MCF 10A (cell line): ENCODE results near the gene NHERF1. TPM values are rescaled to one million over a fixed set of nuclear protein-coding genes. Genes with fewer than 3 reads are reported as not detected.

Source experiments
- BruUV-seq: library from RNA; stranded (reverse); fragments of 400-500 nt; replicated peaks from 2 replicates; lab custom pipeline; 2021; lab: Mats Ljungman, UMichigan
- CTCF ChIA-PET: fragments of 300-600 bp; sonication (Branson Sonifier 250); formaldehyde crosslinking; extraction: SDS; loops from one replicate; lab custom pipeline; 2021; ENCODE audit warnings: antibody characterized with exemption, inconsistent platforms; lab: Yijun Ruan, JAX
- POLR2A ChIA-PET: fragments of 300-600, 350-650 bp; sonication (Branson Sonifier 250); formaldehyde crosslinking; extraction: SDS; loops from one replicate; lab custom pipeline; 2020; ENCODE audit warnings: antibody characterized with exemption, inconsistent platforms; lab: Yijun Ruan, JAX
- DNase-seq: peaks from one replicate; pipeline ENCODE4 v3.0.0-alpha.2; 2018; ENCODE audit not compliant: unreplicated experiment
- H3K27ac Mint-ChIP-seq: one replicate; pipeline ENCODE4 v1.8.0; 2022; ENCODE audit warnings: mild to moderate bottlenecking, low read depth, mixed read lengths; ENCODE audit not compliant: unreplicated experiment
- H3K27me3 Mint-ChIP-seq: one replicate; pipeline ENCODE4 v1.8.0; 2022; ENCODE audit warnings: mixed read lengths; ENCODE audit not compliant: insufficient read depth, unreplicated experiment
- H3K36me3 Mint-ChIP-seq: one replicate; pipeline ENCODE4 v1.8.0; 2022; ENCODE audit warnings: mild to moderate bottlenecking, moderate library complexity, mixed read lengths; ENCODE audit not compliant: insufficient read depth, unreplicated experiment
- H3K4me1 Mint-ChIP-seq: one replicate; pipeline ENCODE4 v1.8.0; 2022; ENCODE audit warnings: mixed read lengths; ENCODE audit not compliant: insufficient read depth, unreplicated experiment
- H3K4me3 Mint-ChIP-seq: one replicate; pipeline ENCODE4 v1.8.0; 2022; ENCODE audit warnings: mild to moderate bottlenecking, moderate library complexity, mixed read lengths; ENCODE audit not compliant: unreplicated experiment
- H3K9me3 Mint-ChIP-seq: one replicate; pipeline ENCODE4 v1.8.0; 2022; ENCODE audit warnings: mixed read lengths; ENCODE audit not compliant: unreplicated experiment
- intact Hi-C: fragments of 100-400 bp; cut with micrococcal nuclease; formaldehyde crosslinking; loops from 2 replicates; pipeline ENCODE4 v1.14.1; 2022
- total RNA-seq: library from RNA; stranded (reverse); gene quantifications from 2 replicates; pipeline ENCODE4 v1.2.3, GENCODE V29; 2022
- TF ChIP-seq, protein P1 (sequence below): fragments of 200-600 bp; IDR thresholded peaks from one replicate; pipeline ENCODE4 v1.8.0; 2022; ENCODE audit warnings: antibody characterized with exemption, mild to moderate bottlenecking; ENCODE audit not compliant: unreplicated experiment

The NHERF1 gene
- total RNA-seq, 1 experiment from 2014 or later: 25.3 TPM

DNA sequence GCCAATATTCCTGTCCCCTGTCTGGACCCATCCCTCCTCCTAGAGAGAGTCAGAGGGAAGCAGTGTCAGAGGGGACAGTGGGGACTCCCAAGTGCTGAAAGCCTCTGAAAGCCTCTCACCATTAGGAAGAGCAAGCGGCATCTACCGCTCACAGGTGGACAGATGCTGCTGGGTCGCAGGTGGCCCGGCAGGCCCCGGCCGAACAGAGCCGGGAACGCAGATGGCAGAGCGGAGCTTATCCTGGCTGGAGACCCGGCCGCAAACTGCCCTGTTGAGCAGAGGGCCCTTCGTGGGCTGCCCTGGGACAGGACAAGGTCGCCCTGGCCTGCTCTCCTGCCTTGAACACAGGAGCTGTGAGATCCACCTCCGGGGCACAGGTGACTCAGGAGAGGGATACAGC, 50.7 kb downstream of the NHERF1 start:
- Mint-ChIP-seq H3K27me3 (no peaks in the 10 kb centered on the region), H3K4me3 (no peak overlapping the region)
- no TSS peak for BruUV-seq

DNA sequence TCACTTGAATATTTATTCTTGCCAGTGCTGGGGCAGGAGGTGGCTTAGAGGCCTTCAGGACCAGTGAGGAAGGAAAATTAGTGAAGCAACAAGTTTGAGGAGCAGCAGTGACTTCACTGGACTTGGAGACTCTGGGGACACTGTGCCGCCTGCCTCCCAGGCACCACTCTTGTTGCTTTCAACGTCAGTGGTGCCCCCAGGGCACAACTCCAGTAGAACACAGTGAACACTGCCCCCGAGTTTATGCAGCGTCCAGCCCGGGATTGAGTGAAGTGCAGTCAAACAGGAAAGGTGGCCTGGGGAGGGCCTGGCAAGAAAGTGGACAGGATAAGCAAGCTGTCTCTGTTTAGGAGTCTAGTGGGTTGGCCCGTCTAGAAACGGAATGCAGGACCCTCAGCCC, 52.1 kb downstream of the NHERF1 start:
- TF ChIP-seq, protein P1, sequence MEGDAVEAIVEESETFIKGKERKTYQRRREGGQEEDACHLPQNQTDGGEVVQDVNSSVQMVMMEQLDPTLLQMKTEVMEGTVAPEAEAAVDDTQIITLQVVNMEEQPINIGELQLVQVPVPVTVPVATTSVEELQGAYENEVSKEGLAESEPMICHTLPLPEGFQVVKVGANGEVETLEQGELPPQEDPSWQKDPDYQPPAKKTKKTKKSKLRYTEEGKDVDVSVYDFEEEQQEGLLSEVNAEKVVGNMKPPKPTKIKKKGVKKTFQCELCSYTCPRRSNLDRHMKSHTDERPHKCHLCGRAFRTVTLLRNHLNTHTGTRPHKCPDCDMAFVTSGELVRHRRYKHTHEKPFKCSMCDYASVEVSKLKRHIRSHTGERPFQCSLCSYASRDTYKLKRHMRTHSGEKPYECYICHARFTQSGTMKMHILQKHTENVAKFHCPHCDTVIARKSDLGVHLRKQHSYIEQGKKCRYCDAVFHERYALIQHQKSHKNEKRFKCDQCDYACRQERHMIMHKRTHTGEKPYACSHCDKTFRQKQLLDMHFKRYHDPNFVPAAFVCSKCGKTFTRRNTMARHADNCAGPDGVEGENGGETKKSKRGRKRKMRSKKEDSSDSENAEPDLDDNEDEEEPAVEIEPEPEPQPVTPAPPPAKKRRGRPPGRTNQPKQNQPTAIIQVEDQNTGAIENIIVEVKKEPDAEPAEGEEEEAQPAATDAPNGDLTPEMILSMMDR: no peak
- H3K36me3 Mint-ChIP-seq: peaks cover 13% of the 10 kb centered on the region
- DNase-seq: no peak
- ChIA-PET CTCF (no interaction called here), POLR2A (interaction anchor here (0.8 kb wide), 1 partner anchor 88 kb away, joined by 3 read pairs; no protein-coding TSS in a partner anchor)
- BruUV-seq: no TSS peak
- no peaks in the 10 kb centered on the region for H3K27me3 Mint-ChIP-seq
- no peak overlapping the region for H3K4me3 Mint-ChIP-seq
- intact Hi-C loops: no loop called here
- H3K9me3 Mint-ChIP-seq: no peaks in the 10 kb centered on the region
- H3K27ac Mint-ChIP-seq: no peak overlapping the region
- no peaks in the 10 kb centered on the region for H3K4me1 Mint-ChIP-seq

More for the DNA sequence above, 50.7 kb downstream of the NHERF1 start:
- ChIA-PET CTCF (no interaction called here), POLR2A (no interaction called here)
- intact Hi-C loops: no loop called here
- peaks cover 19% of the 10 kb centered on the region for H3K36me3 Mint-ChIP-seq
- no peak for DNase-seq
- no peak overlapping the region for H3K27ac Mint-ChIP-seq
- no peaks in the 10 kb centered on the region for H3K9me3 Mint-ChIP-seq
- no peaks in the 10 kb centered on the region for H3K4me1 Mint-ChIP-seq
- TF ChIP-seq, protein P1: no peak

DNA sequence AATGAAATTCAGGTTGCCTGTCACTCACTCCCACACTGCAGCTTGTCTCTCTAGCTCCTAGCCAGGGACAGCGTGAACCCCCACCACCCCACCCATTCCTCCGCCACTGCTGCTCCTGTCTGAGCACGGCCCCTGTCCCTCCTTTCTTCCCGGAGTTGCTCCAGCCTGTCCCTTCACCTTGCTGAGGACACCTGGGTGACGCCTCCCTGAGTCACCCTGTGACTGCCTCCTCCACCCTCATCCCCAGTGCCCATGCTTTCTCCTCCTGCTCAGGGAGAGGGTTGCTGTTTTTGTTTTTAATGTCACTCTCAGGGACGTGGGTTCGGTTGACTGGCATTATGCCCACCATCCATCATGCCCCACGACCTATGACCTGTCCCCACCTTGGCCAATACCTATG, 53.5 kb downstream of the NHERF1 start:
- POLR2A ChIA-PET: no interaction called here
- no TSS peak for BruUV-seq
- H3K27ac Mint-ChIP-seq: no peak overlapping the region
- H3K36me3 Mint-ChIP-seq: peaks cover 12% of the 10 kb centered on the region
- CTCF ChIA-PET: no interaction called here
- H3K4me1 Mint-ChIP-seq: no peaks in the 10 kb centered on the region
- TF ChIP-seq, protein P1: no peak
- DNase-seq: no peak
- intact Hi-C loops: no loop called here
- H3K27me3 Mint-ChIP-seq: no peaks in the 10 kb centered on the region
- H3K4me3 Mint-ChIP-seq: no peak overlapping the region
- no peaks in the 10 kb centered on the region for H3K9me3 Mint-ChIP-seq

DNA sequence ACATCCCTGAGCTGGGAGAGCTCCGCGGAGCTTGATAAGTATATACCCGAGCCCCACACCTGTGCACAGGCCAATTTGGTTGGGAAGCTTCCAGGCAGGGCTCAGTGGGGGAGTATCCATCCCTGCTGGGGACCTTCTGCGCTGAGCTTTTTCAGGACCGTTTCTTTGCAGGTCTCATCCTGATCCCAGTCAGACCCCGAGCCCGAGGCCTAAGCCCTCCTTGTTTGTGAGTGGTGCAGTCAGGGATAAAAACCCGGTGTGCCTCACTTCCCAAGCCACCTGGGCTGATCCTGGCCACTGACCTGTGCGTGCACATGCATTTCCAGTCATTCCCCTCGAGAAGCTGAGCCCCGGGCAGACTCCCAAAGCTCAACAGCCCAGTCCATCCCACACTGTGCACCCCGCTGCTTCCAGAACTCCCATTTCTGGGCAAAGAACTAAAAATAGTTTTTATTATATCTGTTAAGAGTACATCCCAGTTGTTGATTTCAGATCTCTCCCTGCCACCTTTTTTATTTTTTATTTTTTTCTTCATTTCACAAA, 55.0 kb downstream of the NHERF1 start:
- CTCF ChIA-PET: no interaction called here
- no peak overlapping the region for H3K4me3 Mint-ChIP-seq
- no peak overlapping the region for H3K27ac Mint-ChIP-seq
- DNase-seq: no peak
- no TSS peak for BruUV-seq
- POLR2A ChIA-PET: no interaction called here
- peaks cover 6% of the 10 kb centered on the region for H3K36me3 Mint-ChIP-seq
- TF ChIP-seq, protein P1: no peak
- H3K4me1 Mint-ChIP-seq: no peaks in the 10 kb centered on the region
- no peaks in the 10 kb centered on the region for H3K27me3 Mint-ChIP-seq
- no peaks in the 10 kb centered on the region for H3K9me3 Mint-ChIP-seq
- intact Hi-C loops: no loop called here
